H1 (cell line): ENCODE measurements around the gene MACF1. TPM values are rescaled to one million over a fixed set of nuclear protein-coding genes. Genes with fewer than 3 reads are reported as not detected.

Experiments
- CTCF ChIA-PET: fragments of 300-600 bp; sonication (Branson Sonifier 250); formaldehyde crosslinking; loops from one replicate; lab custom pipeline; 2021; ENCODE audit not compliant: partially characterized antibody; lab: Charles Lee
- POLR2A ChIA-PET: fragments of 300-600 bp; sonication (Branson Sonifier 250); formaldehyde crosslinking; loops from one replicate; lab custom pipeline; 2021; ENCODE audit warnings: inconsistent platforms; ENCODE audit not compliant: partially characterized antibody; lab: Charles Lee
- DNase-seq, 2 experiments: peaks; one replicate each; pipeline versions ENCODE4 v3.0.0 to v3.0.0-alpha.2; 2010 to 2022; ENCODE audit warnings: low spot score in 2 of 2, low read depth in 1 of 2, mixed read lengths in 1 of 2
- FAIRE-seq: peaks from 2 replicates; lab custom pipeline; 2011; peaks lifted over from hg19 to GRCh38; lab: Jason Lieb, UNC
- H2AFZ ChIP-seq: 2 replicates; pipeline ENCODE4 v1.8.1; 2012; ENCODE audit warnings: low read length, inconsistent platforms
- H2AK5ac ChIP-seq: 2 replicates; pipeline ENCODE4 v1.6.1; 2013; ENCODE audit warnings: low read depth, low read length
- H2BK120ac ChIP-seq: replicated peaks from 2 replicates; pipeline ENCODE3; 2013; ENCODE audit warnings: low read depth, low read length, inconsistent platforms
- H2BK12ac ChIP-seq: 2 replicates; pipeline ENCODE4 v1.6.1; 2013; ENCODE audit warnings: low read depth, low read length
- H2BK15ac ChIP-seq: 2 replicates; pipeline ENCODE4 v1.6.1; 2013; ENCODE audit warnings: low read length
- H2BK20ac ChIP-seq: 2 replicates; pipeline ENCODE4 v1.6.1; 2013; ENCODE audit warnings: low read length
- H2BK5ac ChIP-seq: 2 replicates; pipeline ENCODE4 v1.6.1; 2013; ENCODE audit warnings: low read depth, low read length
- H3K14ac ChIP-seq: 2 replicates; pipeline ENCODE4 v1.6.1; 2013; ENCODE audit warnings: inconsistent platforms; ENCODE audit not compliant: insufficient read length
- H3K18ac ChIP-seq: 2 replicates; pipeline ENCODE4 v1.6.1; 2013; ENCODE audit warnings: low read length; ENCODE audit errors: extremely low read depth
- H3K23ac ChIP-seq: 2 replicates; pipeline ENCODE4 v1.6.1; 2013; ENCODE audit warnings: inconsistent platforms; ENCODE audit not compliant: insufficient read length
- H3K23me2 ChIP-seq: 2 replicates; pipeline ENCODE4 v1.6.1; 2013; ENCODE audit warnings: low read depth, low read length
- H3K27ac ChIP-seq: 2 replicates; pipeline ENCODE4 v1.6.1; 2011; ENCODE audit warnings: low read depth, low read length, inconsistent platforms
- H3K27me3 ChIP-seq, 4 experiments: replicated peaks in 1 of 4; 1 replicate in 1 of 4; 2 replicates in 3 of 4; pipeline versions ENCODE4 v1.6.1 to v1.8.1; 2011 to 2013; ENCODE audit warnings: low read length in 3 of 4, mild to moderate bottlenecking in 3 of 4, inconsistent platforms in 2 of 4, mixed read lengths in 2 of 4, moderate library complexity in 1 of 4; ENCODE audit not compliant: control insufficient read depth in 3 of 4, insufficient read depth in 3 of 4; ENCODE audit errors: extremely low read depth in 1 of 4
- H3K36me3 ChIP-seq, 4 experiments: 2 replicates each; pipeline versions ENCODE4 v1.6.1 to v1.8.1; 2011 to 2013; ENCODE audit warnings: mild to moderate bottlenecking in 4 of 4, low read length in 3 of 4, moderate library complexity in 2 of 4, control low read depth in 1 of 4, inconsistent platforms in 1 of 4; ENCODE audit not compliant: insufficient read depth in 4 of 4, control insufficient read depth in 2 of 4
- H3K4ac ChIP-seq: replicated peaks from 2 replicates; pipeline ENCODE3; 2013; ENCODE audit warnings: low read length, low read depth, mixed read lengths, inconsistent platforms; ENCODE audit not compliant: insufficient read length
- H3K4me1 ChIP-seq, 4 experiments: replicated peaks in 1 of 4; 1 replicate in 1 of 4; 2 replicates in 3 of 4; pipeline versions ENCODE4 v1.6.1 to v1.8.1; 2011 to 2013; ENCODE audit warnings: low read length in 3 of 4, inconsistent platforms in 2 of 4, mixed read lengths in 1 of 4; ENCODE audit not compliant: insufficient read depth in 4 of 4, control insufficient read depth in 3 of 4
- H3K4me2 ChIP-seq, 2 experiments: 2 replicates each; pipeline versions ENCODE4 v1.6.1 to v1.8.1; 2011 to 2013; ENCODE audit warnings: low read depth in 2 of 2, low read length in 2 of 2, control low read depth in 1 of 2, inconsistent platforms in 1 of 2, mild to moderate bottlenecking in 1 of 2; ENCODE audit not compliant: insufficient read depth in 1 of 2
- H3K4me3 ChIP-seq, 4 experiments: fragments of 200-600, 300-600 bp in 1 of 4; sonication (generic), shearing (Covaris generic), sonication (Bioruptor Twin) in 1 of 4; 2 replicates each; pipeline versions ENCODE4 v1.5.1 to v1.8.1; 2011 to 2016; ENCODE audit warnings: low read length in 4 of 4, low read depth in 3 of 4, control low read depth in 2 of 4, inconsistent platforms in 2 of 4, mild to moderate bottlenecking in 2 of 4, mixed read lengths in 1 of 4, moderate library complexity in 1 of 4; ENCODE audit not compliant: insufficient read depth in 2 of 4; ENCODE audit errors: extremely low read depth in 1 of 4
- H3K56ac ChIP-seq: replicated peaks from 2 replicates; pipeline ENCODE3; 2013; ENCODE audit warnings: low read depth, mild to moderate bottlenecking, mixed read lengths, low read length, inconsistent platforms; ENCODE audit not compliant: insufficient read length
- H3K79me1 ChIP-seq: 2 replicates; pipeline ENCODE4 v1.6.1; 2013; ENCODE audit warnings: low read depth, low read length, control low read depth
- H3K79me2 ChIP-seq, 2 experiments: 2 replicates each; pipeline versions ENCODE4 v1.6.1 to v1.8.1; 2012 to 2013; ENCODE audit warnings: low read length in 2 of 2, mild to moderate bottlenecking in 2 of 2, inconsistent platforms in 1 of 2; ENCODE audit not compliant: insufficient read depth in 2 of 2, control insufficient read depth in 1 of 2
- H3K9ac ChIP-seq, 4 experiments: replicated peaks in 1 of 4; 1 replicate in 1 of 4; 2 replicates in 3 of 4; pipeline versions ENCODE4 v1.6.1 to v1.8.1; 2011 to 2013; ENCODE audit warnings: low read depth in 3 of 4, low read length in 3 of 4, control low read depth in 2 of 4, mild to moderate bottlenecking in 2 of 4, moderate library complexity in 2 of 4, inconsistent platforms in 1 of 4; ENCODE audit errors: extremely low read depth in 1 of 4
- H3K9me3 ChIP-seq, 2 experiments: 2 replicates each; pipeline versions ENCODE4 v1.6.1 to v1.8.1; 2012 to 2013; ENCODE audit warnings: mild to moderate bottlenecking in 2 of 2, moderate library complexity in 2 of 2, control low read depth in 1 of 2, inconsistent platforms in 1 of 2, low read depth in 1 of 2, low read length in 1 of 2, mixed read lengths in 1 of 2; ENCODE audit not compliant: insufficient read depth in 2 of 2
- H4K20me1 ChIP-seq, 2 experiments: replicated peaks in 1 of 2; 2 replicates each; pipeline versions ENCODE3 to v1.8.1; 2011 to 2013; ENCODE audit warnings: inconsistent platforms in 2 of 2, low read length in 2 of 2, mild to moderate bottlenecking in 1 of 2; ENCODE audit not compliant: insufficient read depth in 2 of 2, control insufficient read depth in 1 of 2
- H4K5ac ChIP-seq: 2 replicates; pipeline ENCODE4 v1.6.1; 2013; ENCODE audit warnings: low read length, low read depth, mixed read lengths, inconsistent platforms; ENCODE audit not compliant: insufficient read length
- H4K8ac ChIP-seq: 2 replicates; pipeline ENCODE4 v1.8.0; 2013; ENCODE audit warnings: mild to moderate bottlenecking, moderate library complexity, low read length, inconsistent platforms; ENCODE audit not compliant: insufficient read depth; ENCODE audit errors: extremely low read depth
- H4K91ac ChIP-seq: replicated peaks from 2 replicates; pipeline ENCODE3; 2013; ENCODE audit warnings: low read length, mixed read lengths, inconsistent platforms; ENCODE audit not compliant: insufficient read length
- HDAC6 ChIP-seq: IDR thresholded peaks from one replicate; pipeline ENCODE4 v1.7.1; 2012; ENCODE audit warnings: low read depth, mild to moderate bottlenecking, inconsistent platforms, low read length, moderate library complexity
- POU5F1 ChIP-seq: IDR thresholded peaks from 2 replicates; pipeline ENCODE4 v1.6.1; 2011; ENCODE audit warnings: low read depth, mild to moderate bottlenecking, low read length, moderate library complexity
- RNF2 ChIP-seq: fragments of 200-900, 300-1000 bp; sonication (generic); IDR thresholded peaks from 2 replicates; pipeline ENCODE4 v1.7.1; 2016; ENCODE audit warnings: borderline replicate concordance, low read depth, mild to moderate bottlenecking, antibody characterized with exemption, low read length; ENCODE audit not compliant: poor library complexity, severe bottlenecking; ENCODE audit errors: missing control alignments
- SIRT6 ChIP-seq: IDR thresholded peaks from one replicate; pipeline ENCODE4 v1.7.1; 2012; ENCODE audit warnings: low read length, inconsistent platforms
- TBP ChIP-seq: IDR thresholded peaks from 2 replicates; pipeline ENCODE4 v1.6.1; 2011; ENCODE audit warnings: low read depth, low read length, improper control_type of control experiment
- ZNF274 ChIP-seq: IDR thresholded peaks from 2 replicates; pipeline ENCODE4 v1.7.0; 2012; ENCODE audit warnings: low read length, borderline replicate concordance; ENCODE audit errors: extremely low read depth
- WGBS, 2 experiments: shearing (Covaris generic) in 1 of 2; methylation state at CpG; one replicate each; pipeline versions ENCODE4 v1.1.6 to v1.1.7; 2013 to 2015; ENCODE audit warnings: low lambda C conversion rate in 2 of 2, mixed read lengths in 2 of 2, inconsistent platforms in 1 of 2, low coverage in 1 of 2, missing lambda C conversion rate in 1 of 2; ENCODE audit not compliant: insufficient replicate concordance in 2 of 2, insufficient coverage in 1 of 2, insufficient read length in 1 of 2; ENCODE audit errors: extremely low coverage in 1 of 2, missing lambda C conversion rate in 1 of 2; 5-methylcytosine and 5-hydroxymethylcytosine counted together
- polyA plus RNA-seq, 7 experiments: library from polyadenylated mRNA; depleted of rRNA in 3 of 7; stranded (reverse) in 5 of 7; unstranded in 2 of 7; fragments of >200 nt in 5 of 7; fragments of 200-250 nt in 2 of 7; gene quantifications; 1 replicate in 5 of 7; 2 replicates in 1 of 7; 4 replicates in 1 of 7; pipeline versions ENCODE4 v1.2.1 to v1.2.3, GENCODE V29; 2011 to 2013; ENCODE audit warnings: missing spikeins in 2 of 7, mixed read lengths in 2 of 7
- total RNA-seq: library from RNA; stranded (reverse); fragmentation: NEBNext Ultra II Directional; extraction: Animal tissue kit (Norgen Biotek cat#: 25700); gene quantifications from 2 replicates; pipeline ENCODE4 v1.2.1, GENCODE V29; 2021

The MACF1 gene
- total and polyA plus RNA-seq, 2 of the 8 experiments (the other 6 are each of a cell fraction or from before 2014, with no cell fraction given) = 59.8 to 285 TPM

DNA sequence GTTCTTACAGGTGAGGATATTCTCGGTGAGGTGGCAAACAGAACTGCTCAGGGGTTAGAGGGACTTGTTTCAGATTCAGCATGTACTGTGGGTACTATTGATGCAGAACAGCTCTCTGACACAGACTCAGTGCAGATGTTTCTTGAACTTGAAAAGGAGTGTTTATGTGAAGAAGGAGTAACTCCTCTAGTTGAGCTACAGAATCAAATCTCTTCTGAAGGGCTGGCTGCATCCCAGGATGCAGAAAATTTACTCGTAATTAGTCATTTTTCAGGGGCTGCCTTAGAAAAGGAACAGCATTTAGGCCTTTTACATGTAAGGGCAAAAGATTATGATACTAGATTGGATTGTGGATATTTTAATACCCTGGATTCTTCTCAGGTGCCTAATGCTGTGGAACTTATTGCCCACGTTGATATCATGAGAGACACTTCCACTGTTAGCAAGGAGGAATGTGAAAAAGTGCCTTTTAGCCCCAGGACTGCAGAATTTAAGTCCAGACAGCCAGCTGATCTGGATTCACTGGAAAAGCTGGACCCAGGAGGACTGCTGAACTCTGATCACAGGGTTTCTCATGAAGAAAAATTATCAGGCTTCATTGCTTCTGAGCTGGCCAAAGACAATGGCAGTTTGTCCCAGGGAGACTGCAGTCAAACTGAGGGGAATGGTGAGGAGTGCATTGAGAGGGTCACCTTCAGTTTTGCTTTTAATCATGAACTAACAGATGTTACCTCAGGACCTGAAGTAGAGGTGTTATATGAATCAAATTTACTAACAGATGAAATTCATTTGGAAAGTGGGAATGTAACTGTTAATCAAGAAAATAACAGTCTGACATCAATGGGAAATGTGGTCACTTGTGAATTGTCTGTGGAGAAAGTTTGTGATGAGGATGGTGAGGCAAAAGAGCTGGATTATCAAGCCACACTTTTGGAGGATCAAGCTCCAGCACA lies 207.3 kb downstream of the MACF1 start:
- TF ChIP-seq SIRT6 (no peak), TBP (no peak), ZNF274 (no peak), POU5F1 (no peak), HDAC6 (no peak), RNF2 (no peak)
- TF ChIP-seq, all 59 proteins: peak for 0
- H3K79me1 ChIP-seq = peaks cover 16% of the 10 kb centered on the region
- FAIRE-seq = no peak
- no peak for DNase-seq
- H3K14ac ChIP-seq = no peak overlapping the region
- 88% methylated on average over 3 of the region's 3 CpGs; no CpG with 5 or more reads in 1 of the 2 experiments for WGBS, 2 experiments
- POLR2A ChIA-PET = interaction anchor here (0.7 to 2.4 kb wide), 4 partner anchors 8 to 21 kb away, joined by 3 to 9 read pairs (median 5); no protein-coding TSS in a partner anchor
- no peaks in the 10 kb centered on the region for H3K9me3 ChIP-seq
- peak overlapping the region in 3 of 4 experiments; percentile 11 to 94 (median 62); a peak in 5 of 8 replicates for H3K4me3 ChIP-seq
- no peak overlapping the region for H2AFZ ChIP-seq
- H3K36me3 ChIP-seq = peaks cover 2 to 18% (median 8%) of the 10 kb centered on the region in 4 experiments; a peak in 3 of 8 replicates
- no peak overlapping the region for H2BK15ac ChIP-seq
- peak overlapping the region; percentile 80 to 97 for H3K4me2 ChIP-seq
- peaks cover 6 to 63% of the 10 kb centered on the region in 2 experiments for H3K79me2 ChIP-seq
- peaks cover 0 to 21% (median 15%) of the 10 kb centered on the region in 4 experiments; a peak in 6 of 7 replicates for H3K4me1 ChIP-seq
- no peak overlapping the region for H3K27ac ChIP-seq
- H4K91ac ChIP-seq = no peak overlapping the region
- no peaks in the 10 kb centered on the region for H3K27me3 ChIP-seq
- no peak overlapping the region for H2BK120ac ChIP-seq
- H4K5ac ChIP-seq = no peak overlapping the region
- no peak overlapping the region for H3K23ac ChIP-seq
- no peak overlapping the region for H4K8ac ChIP-seq
- CTCF ChIA-PET = interaction anchor here (0.7 to 7.0 kb wide), 16 partner anchors 8 to 1173 kb away, joined by 3 to 46 read pairs (median 4); no protein-coding TSS in a partner anchor
- H2AK5ac ChIP-seq = no peak overlapping the region
- no peak overlapping the region for H3K4ac ChIP-seq
- no peak overlapping the region for H3K56ac ChIP-seq
- peaks cover 7% of the 10 kb centered on the region; the same call in 1 of the 2 replicates for H3K23me2 ChIP-seq
- peak overlapping the region in 1 of 4 experiments; percentile 1; a peak in 1 of 7 replicates for H3K9ac ChIP-seq
- no peak overlapping the region for H2BK20ac ChIP-seq
- no peak overlapping the region for H3K18ac ChIP-seq
- H2BK5ac ChIP-seq = no peak overlapping the region
- no peak overlapping the region for H2BK12ac ChIP-seq
- H4K20me1 ChIP-seq = peaks cover 12 to 22% of the 10 kb centered on the region in 2 experiments
